ENCODE data around the gene QSOX1. TPM values are rescaled to one million over a fixed set of nuclear protein-coding genes. Genes with fewer than 3 reads are reported as not detected.

The QSOX1 gene
- polyA plus RNA-seq, 2 donors, result 50.6 to 173 TPM

DNA sequence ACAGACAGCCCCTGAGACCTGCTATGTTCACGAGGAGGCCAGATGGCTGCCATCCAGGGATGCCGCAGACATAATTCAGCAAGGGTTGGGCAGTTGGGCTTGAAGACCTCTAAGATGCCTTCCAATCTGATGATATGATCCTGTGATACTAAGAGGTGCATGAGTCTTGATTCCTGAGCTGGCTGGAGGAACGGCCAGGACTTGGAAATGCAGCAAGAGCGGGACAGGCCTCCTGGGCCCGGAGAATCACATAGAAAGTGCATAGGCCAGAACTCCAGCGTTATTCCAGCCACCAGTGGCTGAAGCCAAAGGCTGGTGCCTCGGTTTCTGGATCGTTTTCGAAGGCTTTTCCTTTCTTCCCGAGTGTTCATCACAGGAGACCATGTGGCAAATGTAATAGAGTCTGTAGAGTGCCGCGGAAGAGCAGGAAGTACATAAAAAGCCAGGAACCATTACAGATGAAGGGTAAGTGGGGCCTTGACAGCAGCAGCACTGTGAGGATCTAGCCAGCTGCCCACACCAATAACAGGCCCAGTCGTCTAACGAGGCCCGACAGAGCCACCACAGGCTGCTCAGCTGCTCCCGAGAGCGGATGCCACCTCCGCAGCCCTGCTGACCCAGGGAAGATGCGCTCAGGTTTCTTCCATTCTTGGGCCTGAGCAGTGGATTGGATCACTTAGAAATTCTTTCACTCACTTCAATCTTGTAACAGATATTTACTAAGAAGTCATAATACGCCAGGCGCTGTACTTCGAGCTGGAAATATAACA is 61.4 kb downstream of the QSOX1 start:
- Histone ChIP-seq H3K36me3 (ENCODE audit: control insufficient read depth in 2 of 2, insufficient read depth in 2 of 2, low read length in 1 of 2) (no peaks in the 10 kb centered on the region), H3K27ac (ENCODE audit: low read depth in 2 of 2, low read length in 1 of 2) (no peak overlapping the region), H3K4me1 (ENCODE audit: control insufficient read depth in 2 of 2, insufficient read depth in 2 of 2, low read length in 1 of 2) (no peaks in the 10 kb centered on the region), H3K9me3 (ENCODE audit: control insufficient read depth in 2 of 2, insufficient read depth in 1 of 2, low read depth in 1 of 2, low read length in 1 of 2) (no peaks in the 10 kb centered on the region), H3K4me3 (ENCODE audit: low read depth in 1 of 2, low read length in 2 of 2) (no peak overlapping the region), H3K27me3 (ENCODE audit: control insufficient read depth in 1 of 2, insufficient read depth in 2 of 2, low read length in 2 of 2) (no peaks in the 10 kb centered on the region)
- 87 to 89% methylated on average over 22 of the region's 22 CpGs for WGBS, 2 donors

DNA sequence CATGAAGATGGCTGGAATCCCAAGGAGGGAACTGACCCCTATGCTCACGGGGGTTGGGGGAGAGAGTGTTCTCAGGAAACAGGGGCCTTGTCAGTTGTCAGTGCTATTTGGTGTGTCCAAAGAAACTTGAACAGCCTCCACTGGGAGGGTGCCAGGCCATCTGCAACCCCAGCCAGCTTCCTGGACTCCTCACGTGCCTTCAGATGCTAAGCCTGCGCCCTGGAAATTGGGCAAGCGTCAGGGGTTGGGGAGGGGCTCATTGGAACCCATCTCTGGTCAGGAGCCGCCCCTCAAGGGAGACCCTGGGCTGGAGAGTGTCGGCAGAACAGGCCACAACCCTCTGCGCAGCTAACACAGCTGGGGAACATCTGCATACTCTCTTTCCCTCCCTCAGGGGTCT is 62.3 kb downstream of the QSOX1 start:
- no peak overlapping the region for H3K4me3 ChIP-seq (ENCODE audit: low read depth in 1 of 2, low read length in 2 of 2)
- no peaks in the 10 kb centered on the region for H3K9me3 ChIP-seq (ENCODE audit: control insufficient read depth in 2 of 2, insufficient read depth in 1 of 2, low read depth in 1 of 2, low read length in 1 of 2)
- H3K36me3 ChIP-seq (ENCODE audit: control insufficient read depth in 2 of 2, insufficient read depth in 2 of 2, low read length in 1 of 2), result no peaks in the 10 kb centered on the region
- H3K27ac ChIP-seq (ENCODE audit: low read depth in 2 of 2, low read length in 1 of 2), result no peak overlapping the region
- no peaks in the 10 kb centered on the region for H3K27me3 ChIP-seq (ENCODE audit: control insufficient read depth in 1 of 2, insufficient read depth in 2 of 2, low read length in 2 of 2)
- H3K4me1 ChIP-seq (ENCODE audit: control insufficient read depth in 2 of 2, insufficient read depth in 2 of 2, low read length in 1 of 2), result no peaks in the 10 kb centered on the region
- 70 to 82% methylated on average over 7 of the region's 7 CpGs for WGBS, 2 donors

GRCh38 chr1:180218806-180219765 is 64.4 kb downstream of the QSOX1 start:
- WGBS, 2 donors, result 82 to 84% methylated on average over 18 to 20 of the region's 20 CpGs

DNA sequence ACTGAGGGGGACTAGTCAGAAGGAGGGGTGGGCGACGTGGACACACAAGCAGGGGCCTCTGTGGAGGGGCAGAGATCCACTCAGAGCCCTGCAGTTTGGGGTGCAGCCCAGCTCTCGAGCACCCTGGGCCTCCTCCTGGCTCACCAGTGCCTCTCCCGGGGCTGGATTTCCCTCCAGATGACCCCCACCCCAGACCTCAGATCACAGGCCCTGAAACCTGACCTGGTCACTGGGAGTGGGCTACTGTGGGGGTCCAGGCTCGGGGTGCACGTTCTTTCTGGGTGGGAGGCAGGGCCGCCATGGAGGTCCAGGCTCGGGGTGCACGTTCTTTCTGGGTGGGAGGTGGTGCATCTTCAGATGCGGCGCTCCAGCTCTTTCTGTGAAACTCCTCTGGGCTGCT is 65.1 kb downstream of the QSOX1 start:
- 83 to 88% methylated on average over 11 of the region's 11 CpGs for WGBS, 2 donors
- Histone ChIP-seq H3K36me3 (ENCODE audit: control insufficient read depth in 2 of 2, insufficient read depth in 2 of 2, low read length in 1 of 2) (no peaks in the 10 kb centered on the region), H3K27me3 (ENCODE audit: control insufficient read depth in 1 of 2, insufficient read depth in 2 of 2, low read length in 2 of 2) (no peaks in the 10 kb centered on the region), H3K9me3 (ENCODE audit: control insufficient read depth in 2 of 2, insufficient read depth in 1 of 2, low read depth in 1 of 2, low read length in 1 of 2) (no peaks in the 10 kb centered on the region), H3K4me3 (ENCODE audit: low read depth in 1 of 2, low read length in 2 of 2) (no peak overlapping the region), H3K4me1 (ENCODE audit: control insufficient read depth in 2 of 2, insufficient read depth in 2 of 2, low read length in 1 of 2) (no peaks in the 10 kb centered on the region), H3K27ac (ENCODE audit: low read depth in 2 of 2, low read length in 1 of 2) (no peak overlapping the region)

More at GRCh38 chr1:180218806-180219765, 64.4 kb downstream of the QSOX1 start:
- Histone ChIP-seq H3K27ac (ENCODE audit: low read depth in 2 of 2, low read length in 1 of 2) (no peak overlapping the region), H3K9me3 (ENCODE audit: control insufficient read depth in 2 of 2, insufficient read depth in 1 of 2, low read depth in 1 of 2, low read length in 1 of 2) (no peaks in the 10 kb centered on the region), H3K4me3 (ENCODE audit: low read depth in 1 of 2, low read length in 2 of 2) (no peak overlapping the region), H3K27me3 (ENCODE audit: control insufficient read depth in 1 of 2, insufficient read depth in 2 of 2, low read length in 2 of 2) (no peaks in the 10 kb centered on the region), H3K36me3 (ENCODE audit: control insufficient read depth in 2 of 2, insufficient read depth in 2 of 2, low read length in 1 of 2) (no peaks in the 10 kb centered on the region), H3K4me1 (ENCODE audit: control insufficient read depth in 2 of 2, insufficient read depth in 2 of 2, low read length in 1 of 2) (no peaks in the 10 kb centered on the region)

DNA sequence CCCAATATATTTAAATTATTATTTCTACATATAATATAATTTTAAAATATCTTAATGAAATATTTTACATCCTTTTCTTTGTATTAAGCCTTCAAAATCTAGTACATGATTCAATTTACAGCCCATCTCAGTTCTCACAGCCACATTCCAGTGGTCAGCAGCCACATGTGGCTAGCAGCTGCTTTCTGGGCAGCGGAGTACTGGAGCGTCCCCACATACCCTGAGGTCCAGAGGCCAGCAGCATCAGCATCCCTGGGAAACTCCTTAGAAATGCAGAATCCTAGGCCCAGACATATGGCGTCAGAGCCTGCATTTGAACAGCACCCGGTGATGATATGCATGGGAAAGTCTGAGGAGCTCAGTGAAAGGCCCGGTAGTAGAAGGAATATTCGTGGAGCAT is 66.8 kb downstream of the QSOX1 start:
- Histone ChIP-seq H3K4me1 (ENCODE audit: control insufficient read depth in 2 of 2, insufficient read depth in 2 of 2, low read length in 1 of 2) (no peaks in the 10 kb centered on the region), H3K36me3 (ENCODE audit: control insufficient read depth in 2 of 2, insufficient read depth in 2 of 2, low read length in 1 of 2) (no peaks in the 10 kb centered on the region), H3K9me3 (ENCODE audit: control insufficient read depth in 2 of 2, insufficient read depth in 1 of 2, low read depth in 1 of 2, low read length in 1 of 2) (peaks cover 0 to 2% of the 10 kb centered on the region in 2 donors), H3K4me3 (ENCODE audit: low read depth in 1 of 2, low read length in 2 of 2) (no peak overlapping the region), H3K27me3 (ENCODE audit: control insufficient read depth in 1 of 2, insufficient read depth in 2 of 2, low read length in 2 of 2) (peaks cover 0 to 6% of the 10 kb centered on the region in 2 donors), H3K27ac (ENCODE audit: low read depth in 2 of 2, low read length in 1 of 2) (no peak overlapping the region)
- WGBS, 2 donors, result 82 to 85% methylated on average over 6 of the region's 6 CpGs

DNA sequence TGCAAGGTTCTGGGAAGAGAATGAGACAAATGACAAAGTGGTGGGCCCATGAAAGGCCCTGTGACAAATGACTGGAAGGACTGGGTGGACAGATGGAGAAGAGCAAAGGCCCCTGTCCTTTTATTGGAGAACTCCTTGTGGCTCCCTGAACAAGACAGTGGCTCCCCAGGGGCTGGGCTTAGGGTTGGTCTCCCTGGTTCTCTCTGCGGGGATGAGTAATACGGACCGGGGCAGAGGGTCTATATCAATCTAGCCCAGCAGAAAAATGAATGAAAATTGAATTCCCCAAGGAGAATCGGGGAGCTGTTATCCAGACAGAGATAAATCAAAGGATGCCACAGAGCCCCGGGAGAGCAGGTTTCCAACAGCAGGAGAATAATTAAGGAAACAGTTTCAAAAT is 70.2 kb downstream of the QSOX1 start:
- H3K27me3 ChIP-seq (ENCODE audit: control insufficient read depth in 1 of 2, insufficient read depth in 2 of 2, low read length in 2 of 2), result peaks cover 6 to 17% of the 10 kb centered on the region in 2 donors
- WGBS, 2 donors, result 62 to 68% methylated on average over 5 of the region's 5 CpGs

GRCh38 chr1:180225403-180225802 is 70.7 kb downstream of the QSOX1 start:
- Histone ChIP-seq H3K27me3 (ENCODE audit: control insufficient read depth in 1 of 2, insufficient read depth in 2 of 2, low read length in 2 of 2) (peaks cover 6 to 17% of the 10 kb centered on the region in 2 donors), H3K4me1 (ENCODE audit: control insufficient read depth in 2 of 2, insufficient read depth in 2 of 2, low read length in 1 of 2) (peaks cover under 1 to 12% of the 10 kb centered on the region in 2 donors), H3K27ac (ENCODE audit: low read depth in 2 of 2, low read length in 1 of 2) (no peak overlapping the region), H3K4me3 (ENCODE audit: low read depth in 1 of 2, low read length in 2 of 2) (no peak overlapping the region), H3K9me3 (ENCODE audit: control insufficient read depth in 2 of 2, insufficient read depth in 1 of 2, low read depth in 1 of 2, low read length in 1 of 2) (peaks cover 0 to 3% of the 10 kb centered on the region in 2 donors), H3K36me3 (ENCODE audit: control insufficient read depth in 2 of 2, insufficient read depth in 2 of 2, low read length in 1 of 2) (no peaks in the 10 kb centered on the region)
- 42 to 69% methylated on average over 2 of the region's 2 CpGs for WGBS, 2 donors

More for the DNA sequence above, 70.2 kb downstream of the QSOX1 start:
- Histone ChIP-seq H3K36me3 (ENCODE audit: control insufficient read depth in 2 of 2, insufficient read depth in 2 of 2, low read length in 1 of 2) (no peaks in the 10 kb centered on the region), H3K27ac (ENCODE audit: low read depth in 2 of 2, low read length in 1 of 2) (no peak overlapping the region), H3K4me1 (ENCODE audit: control insufficient read depth in 2 of 2, insufficient read depth in 2 of 2, low read length in 1 of 2) (peaks cover 0 to 11% of the 10 kb centered on the region in 2 donors), H3K9me3 (ENCODE audit: control insufficient read depth in 2 of 2, insufficient read depth in 1 of 2, low read depth in 1 of 2, low read length in 1 of 2) (peaks cover 0 to 3% of the 10 kb centered on the region in 2 donors), H3K4me3 (ENCODE audit: low read depth in 1 of 2, low read length in 2 of 2) (no peak overlapping the region)

DNA sequence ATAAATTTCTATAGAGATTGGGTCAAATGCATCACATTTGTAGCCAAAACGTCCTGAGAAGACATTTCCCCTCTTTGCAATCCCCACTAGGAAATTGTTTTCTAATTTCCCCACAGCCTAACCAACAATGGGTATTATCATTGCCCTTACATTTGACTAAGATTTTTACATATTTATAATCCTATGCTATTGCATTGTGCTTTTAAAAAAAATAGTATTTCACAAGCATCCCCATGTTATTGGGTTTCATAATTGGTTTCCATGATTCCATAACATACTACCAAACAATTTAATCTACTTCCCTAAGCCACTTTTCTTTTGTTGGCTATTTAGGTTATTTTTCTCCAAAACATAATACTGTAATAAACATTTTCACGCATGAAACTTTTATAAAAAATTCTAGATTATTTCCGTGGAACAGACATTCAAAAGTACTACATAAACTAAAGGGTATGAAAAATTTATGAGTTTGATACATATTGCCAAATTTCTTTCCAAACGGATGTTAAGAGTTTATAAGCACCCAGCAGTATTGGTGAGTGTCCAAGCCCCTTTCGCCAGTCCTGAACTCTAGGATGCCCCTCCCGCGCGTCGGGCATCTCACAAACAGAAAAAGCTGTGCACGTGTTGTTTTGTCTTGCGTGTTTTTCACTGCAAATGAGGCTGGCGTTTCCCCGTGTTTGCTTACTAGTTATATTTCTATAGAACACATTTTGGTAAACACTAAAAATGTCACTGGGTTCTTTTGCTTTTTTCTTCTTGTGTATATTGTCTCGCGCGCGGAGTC is 73.4 kb downstream of the QSOX1 start:
- Histone ChIP-seq H3K27me3 (ENCODE audit: control insufficient read depth in 1 of 2, insufficient read depth in 2 of 2, low read length in 2 of 2) (peaks cover 17 to 34% of the 10 kb centered on the region in 2 donors), H3K27ac (ENCODE audit: low read depth in 2 of 2, low read length in 1 of 2) (no peak overlapping the region), H3K4me1 (ENCODE audit: control insufficient read depth in 2 of 2, insufficient read depth in 2 of 2, low read length in 1 of 2) (peaks cover 10 to 25% of the 10 kb centered on the region in 2 donors), H3K9me3 (ENCODE audit: control insufficient read depth in 2 of 2, insufficient read depth in 1 of 2, low read depth in 1 of 2, low read length in 1 of 2) (peaks cover 0 to 3% of the 10 kb centered on the region in 2 donors), H3K4me3 (ENCODE audit: low read depth in 1 of 2, low read length in 2 of 2) (no peak overlapping the region), H3K36me3 (ENCODE audit: control insufficient read depth in 2 of 2, insufficient read depth in 2 of 2, low read length in 1 of 2) (no peaks in the 10 kb centered on the region)
- 23 to 24% methylated on average over 17 of the region's 17 CpGs for WGBS, 2 donors
